GM19468 (cell line): ENCODE data around the gene GLCE.

ENCODE experiments used
- ATAC-seq: cut with Tn5 transposase; IDR thresholded peaks from one replicate; pipeline ENCODE4 v1.9.1; 2021; ENCODE audit warnings: mild to moderate bottlenecking, moderate library complexity, moderate number of reproducible peaks; ENCODE audit not compliant: unreplicated experiment; ENCODE audit errors: extremely low read depth

The GLCE gene

DNA sequence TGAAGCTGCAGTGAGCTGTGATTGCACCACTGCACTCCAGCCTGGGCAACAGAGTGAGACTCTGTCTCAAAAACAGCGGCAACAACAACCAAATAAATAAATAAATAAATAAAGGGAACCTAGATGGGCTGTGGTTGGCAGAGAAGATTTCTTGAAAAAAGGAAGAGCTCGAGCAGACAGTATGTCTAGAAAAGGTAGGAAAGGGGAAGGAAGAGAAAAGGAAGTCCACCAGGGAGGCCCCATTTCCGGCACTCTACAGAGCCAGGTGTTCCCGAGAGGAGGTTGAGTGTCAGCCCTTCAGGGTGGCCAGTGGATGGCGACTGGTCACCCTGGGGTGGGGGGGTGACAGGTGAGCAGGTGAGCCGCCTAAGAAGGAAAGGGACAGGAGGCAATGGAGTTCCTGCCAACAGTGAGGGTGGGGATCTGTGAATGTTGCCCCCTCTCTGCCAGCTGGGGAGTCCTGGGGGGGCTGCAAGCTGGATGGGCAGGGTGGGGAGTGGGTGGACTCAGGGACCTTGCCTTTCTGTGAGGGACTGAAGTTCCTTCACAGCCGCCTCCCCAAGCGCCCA, 153.1 kb downstream of the GLCE start:
- ATAC-seq = no peak

DNA sequence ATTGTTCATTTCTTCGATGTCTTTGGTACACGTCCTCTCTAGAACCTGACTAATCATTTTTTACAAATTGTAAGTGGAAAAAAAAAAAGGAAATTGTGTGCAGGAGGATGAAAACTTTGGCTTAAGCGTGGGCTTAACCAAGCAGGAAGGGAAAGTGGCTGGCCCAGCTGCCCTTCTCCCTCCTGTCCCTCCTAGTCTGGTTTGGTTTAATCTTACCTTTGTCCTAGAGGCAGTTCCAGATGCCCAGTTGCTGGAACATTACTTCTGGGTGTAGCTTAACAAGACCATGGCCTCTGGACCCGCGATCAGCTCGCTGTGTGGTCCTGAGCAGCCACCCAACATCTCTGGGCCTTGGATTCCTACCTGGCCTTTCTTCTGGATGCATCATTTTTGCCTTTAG, 153.7 kb downstream of the GLCE start:
- ATAC-seq = no peak

DNA sequence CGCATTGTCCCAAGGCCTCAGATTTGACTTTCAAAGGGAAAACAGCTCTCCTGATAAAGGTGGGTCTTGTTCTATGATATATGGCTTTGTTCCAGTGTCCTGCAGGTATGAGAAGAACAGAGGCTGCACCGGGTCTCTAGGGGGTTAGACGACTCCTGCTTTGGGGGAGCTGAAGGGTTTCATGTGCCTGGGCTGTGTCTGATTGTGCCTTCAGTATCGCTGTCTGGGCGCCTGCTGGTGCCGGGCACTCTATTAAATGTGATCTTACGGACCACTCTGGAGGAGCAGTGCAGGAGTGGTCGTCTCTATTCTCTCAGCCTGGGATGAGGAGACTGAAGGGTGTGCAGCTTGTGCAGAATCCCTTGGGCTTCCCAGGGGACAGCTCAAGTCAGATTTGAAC, 154.3 kb downstream of the GLCE start:
- ATAC-seq = no peak

- ATAC-seq = no peak
Observed at GRCh38 chr15:69315402-69316110, 155.1 kb downstream of the GLCE start.

GRCh38 chr15:69316291-69316690, 155.9 kb downstream of the GLCE start:
- ATAC-seq = no peak

- no peak for ATAC-seq
Observed at GRCh38 chr15:69317392-69317841, 157.0 kb downstream of the GLCE start.

DNA sequence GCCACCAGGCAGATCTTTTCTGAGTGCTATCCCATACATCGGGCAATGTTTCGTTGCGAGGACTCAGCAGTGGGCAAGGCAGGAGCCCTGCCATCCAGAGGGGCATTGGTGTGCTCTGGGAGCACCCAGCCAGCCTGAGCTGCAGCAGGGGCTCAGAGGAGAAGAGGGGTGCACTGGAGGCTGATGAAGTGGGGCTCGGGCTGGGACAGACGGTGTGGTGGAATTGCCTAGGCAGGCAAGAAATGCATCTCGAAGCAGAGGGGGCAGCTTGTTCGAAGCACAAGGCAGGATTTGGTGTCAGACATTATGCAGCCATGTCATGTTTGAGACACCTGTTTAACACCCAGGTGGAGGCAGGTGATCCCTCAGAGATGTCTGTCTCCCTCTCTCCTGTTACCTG, 157.6 kb downstream of the GLCE start:
- ATAC-seq = no peak

DNA sequence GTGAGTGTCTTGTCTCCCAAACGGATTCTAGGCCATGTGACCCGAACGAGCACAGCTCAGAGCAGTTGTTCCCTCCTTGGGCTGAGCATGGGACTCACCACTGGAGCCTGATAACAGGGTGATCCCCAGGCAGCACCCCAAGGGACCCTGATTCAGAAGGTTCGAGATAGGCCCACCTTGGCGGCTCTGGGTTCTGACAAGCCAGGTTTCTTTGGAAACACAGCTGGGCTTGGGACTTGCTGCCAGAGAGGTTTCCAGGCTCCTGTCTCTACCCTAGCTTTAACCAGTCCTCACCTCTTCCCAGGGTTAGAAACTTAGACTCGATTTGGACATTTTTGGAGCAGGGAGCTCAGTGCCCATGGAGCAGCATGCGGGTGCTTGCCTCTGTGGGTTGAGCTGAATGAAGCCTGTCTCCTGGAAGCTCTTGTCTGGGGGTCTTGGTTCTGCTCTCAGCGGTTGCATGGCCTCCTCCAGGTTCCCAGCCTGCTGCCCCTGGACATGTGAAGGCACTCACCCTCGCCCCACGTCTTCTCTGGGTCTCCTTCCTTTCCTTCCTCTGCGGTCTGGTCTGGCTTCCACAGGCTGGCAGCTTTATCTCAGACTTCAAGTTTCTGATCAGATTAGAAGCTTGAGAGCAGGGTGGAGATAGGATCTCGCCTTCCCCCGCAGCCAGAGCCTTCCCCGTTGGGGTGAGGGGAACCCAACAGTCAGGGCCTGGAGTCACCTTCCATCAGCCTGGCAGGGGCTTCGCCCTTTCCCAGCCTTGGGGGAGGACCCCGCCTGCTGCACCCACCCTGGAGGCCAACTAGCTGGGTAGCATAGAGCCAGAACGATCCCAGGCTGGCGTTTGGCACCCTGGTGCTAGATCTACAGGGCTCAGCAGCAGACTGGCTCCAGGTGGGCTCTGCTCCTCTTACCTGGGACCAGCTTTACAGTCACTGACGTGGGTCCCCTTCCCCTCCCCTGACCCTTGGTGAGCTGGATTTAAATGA, 159.2 kb downstream of the GLCE start:
- ATAC-seq = no peak

DNA sequence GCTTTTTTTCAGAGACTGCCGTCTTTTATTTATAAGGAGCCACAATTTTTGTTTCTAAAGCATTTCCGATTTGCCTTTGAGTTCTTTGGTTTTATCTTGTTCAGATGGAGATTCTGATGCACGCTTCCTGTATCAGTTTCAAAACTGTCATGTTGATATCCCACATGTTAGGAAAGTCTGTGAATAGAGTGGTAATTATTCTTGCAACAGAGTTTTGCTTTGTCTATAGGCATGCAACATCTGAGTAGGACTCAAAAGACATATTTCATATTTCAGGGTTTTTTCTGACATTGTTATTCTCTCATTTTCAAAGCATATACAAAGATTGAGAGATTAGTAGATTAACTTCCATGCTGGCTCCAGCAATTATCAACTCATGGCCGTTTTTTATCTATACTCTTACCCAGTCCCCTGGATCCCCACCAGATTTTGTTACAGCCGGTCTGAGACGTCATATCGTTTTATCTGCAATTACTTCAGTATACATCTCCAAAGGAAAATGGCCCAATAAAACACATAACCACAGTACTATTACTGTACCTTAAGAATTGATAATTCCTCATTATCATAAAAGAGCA, 160.6 kb downstream of the GLCE start:
- no peak for ATAC-seq
